ENCODE results near the gene GAPT. TPM values are rescaled to one million over a fixed set of nuclear protein-coding genes. Genes with fewer than 3 reads are reported as not detected.
"Not testable (repeated sequence)": the region's sequence is repeated elsewhere in the genome, so short reads cannot be mapped to it uniquely, and the experiment has no call there.

The GAPT gene
- polyA plus RNA-seq, 4 donors, result 0.93 to 1.4 (median 1.2) TPM

DNA sequence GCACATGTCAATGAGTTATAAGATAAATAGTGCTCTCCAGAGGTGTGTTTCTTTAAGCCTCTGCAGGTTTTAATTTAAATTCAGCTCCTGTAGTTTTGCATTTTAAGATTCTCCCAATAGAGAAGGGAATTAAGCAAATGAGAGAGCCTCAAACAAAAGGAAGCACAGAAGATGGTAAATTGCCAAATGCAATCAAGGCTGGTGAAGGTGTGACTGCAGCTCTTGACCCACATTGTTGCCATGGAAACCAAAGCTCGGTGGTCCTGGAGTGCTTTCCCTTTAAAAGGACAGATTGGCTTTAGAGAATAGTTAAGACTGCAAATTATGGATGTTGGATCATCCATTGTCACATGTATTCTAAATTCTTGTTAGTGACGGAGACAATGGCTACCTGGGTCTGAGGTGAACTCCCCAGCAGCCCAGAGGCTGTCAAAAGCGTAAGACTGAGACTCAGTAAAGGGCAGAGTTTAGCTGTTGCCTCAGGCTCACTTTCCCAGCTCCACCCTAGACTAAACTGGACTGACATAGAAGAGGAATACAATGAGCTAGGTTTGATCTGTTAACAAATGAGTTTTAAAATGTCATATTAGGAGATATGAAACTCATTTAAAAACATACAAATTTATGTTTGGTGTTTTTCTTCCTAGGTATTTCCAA lies 12.3 kb downstream of the GAPT start:
- no peak for DNase-seq (ENCODE audit: low read depth in 4 of 4, low spot score in 3 of 4)

DNA sequence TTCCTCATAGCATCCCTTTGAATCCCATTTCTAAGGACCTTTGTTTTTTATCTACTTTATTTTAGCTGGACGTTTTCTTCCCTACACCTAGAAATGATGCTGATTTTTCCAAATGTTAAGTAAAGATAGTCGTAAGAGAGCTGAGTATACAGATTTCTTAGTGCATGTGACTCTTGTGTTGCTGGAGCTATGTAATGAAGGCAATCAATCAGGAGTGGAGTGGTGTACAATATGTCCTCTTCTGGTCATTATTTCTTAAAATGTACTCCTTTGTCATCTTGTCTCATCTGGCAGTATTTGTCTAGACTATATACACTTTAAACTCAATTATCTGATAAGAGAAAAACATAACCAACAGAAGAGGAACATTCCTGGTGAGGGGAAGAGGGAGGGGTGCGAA lies 13.5 kb downstream of the GAPT start:
- no peak for DNase-seq (ENCODE audit: low read depth in 4 of 4, low spot score in 3 of 4)

DNA sequence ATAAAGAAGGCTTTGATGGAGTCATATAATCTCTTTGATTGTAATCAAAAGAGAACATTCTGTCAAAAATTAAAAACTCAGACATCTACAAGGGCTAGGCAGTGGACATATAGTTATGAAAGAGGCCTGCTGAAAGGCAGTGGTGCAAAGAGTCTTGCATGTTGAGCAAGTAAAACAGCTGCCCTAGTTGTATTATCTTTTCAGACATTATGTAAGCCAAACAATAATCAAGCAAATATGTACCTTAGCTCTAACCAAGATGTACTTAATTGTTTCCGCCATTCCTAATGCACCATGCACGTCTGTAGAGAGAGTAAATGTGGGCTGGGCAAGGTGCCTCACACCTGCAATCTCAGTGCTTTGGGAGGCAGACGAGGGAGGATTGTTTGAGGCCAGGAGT lies 14.3 kb downstream of the GAPT start:
- DNase-seq (ENCODE audit: low read depth in 4 of 4, low spot score in 3 of 4), result no peak

DNA sequence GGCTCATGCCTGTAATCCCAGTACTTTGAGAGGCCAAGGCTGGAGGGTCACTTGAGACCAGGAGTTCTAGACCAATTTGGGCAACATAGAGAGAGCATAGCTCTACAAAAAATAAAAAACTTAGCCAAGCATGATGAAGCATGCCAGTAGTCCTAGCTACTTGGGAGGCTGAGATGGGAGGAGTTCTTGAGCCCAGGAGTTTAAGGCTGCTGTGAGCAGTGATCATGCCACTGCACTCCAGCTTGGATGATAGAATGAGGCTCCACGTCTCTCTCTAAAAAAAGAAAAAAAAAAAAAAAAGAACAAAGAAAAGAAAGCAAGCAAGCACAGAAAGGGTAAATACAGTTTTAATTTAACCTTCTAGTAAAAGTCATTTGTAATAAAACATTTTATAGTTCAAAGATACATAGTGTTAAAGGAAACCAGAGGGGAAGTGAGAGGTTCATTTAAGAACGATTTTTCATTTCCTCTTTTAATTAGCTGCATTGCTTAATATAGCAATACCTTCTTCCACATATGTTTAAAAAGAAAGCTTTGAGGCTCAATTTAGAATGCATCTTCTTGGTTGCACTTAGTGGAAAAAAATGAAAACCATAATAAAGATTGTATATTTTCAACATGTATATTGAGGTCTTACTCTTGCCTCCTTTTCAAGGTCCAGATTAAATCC lies 14.9 kb downstream of the GAPT start:
- DNase-seq (ENCODE audit: low read depth in 4 of 4, low spot score in 3 of 4), result no peak

DNA sequence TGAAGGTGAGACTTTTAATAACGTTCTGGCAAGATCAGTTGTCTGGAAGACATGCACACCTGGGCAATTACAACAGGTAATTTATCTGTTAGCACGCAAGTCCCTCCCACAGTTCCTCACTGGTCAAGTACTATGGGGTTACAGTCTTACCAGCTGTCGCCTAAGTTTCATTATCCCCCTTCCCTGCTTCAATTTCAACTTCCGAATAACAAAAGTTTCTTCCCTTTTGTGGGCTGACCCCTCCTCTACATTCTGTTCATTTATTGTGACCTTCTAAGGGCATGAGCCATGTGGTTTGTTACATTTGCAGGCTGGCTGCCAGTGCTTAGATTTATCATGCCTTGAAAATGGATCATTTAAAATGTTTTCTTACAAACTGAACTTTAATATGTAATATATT lies 16.5 kb downstream of the GAPT start:
- DNase-seq (ENCODE audit: low read depth in 4 of 4, low spot score in 3 of 4), result no peak

DNA sequence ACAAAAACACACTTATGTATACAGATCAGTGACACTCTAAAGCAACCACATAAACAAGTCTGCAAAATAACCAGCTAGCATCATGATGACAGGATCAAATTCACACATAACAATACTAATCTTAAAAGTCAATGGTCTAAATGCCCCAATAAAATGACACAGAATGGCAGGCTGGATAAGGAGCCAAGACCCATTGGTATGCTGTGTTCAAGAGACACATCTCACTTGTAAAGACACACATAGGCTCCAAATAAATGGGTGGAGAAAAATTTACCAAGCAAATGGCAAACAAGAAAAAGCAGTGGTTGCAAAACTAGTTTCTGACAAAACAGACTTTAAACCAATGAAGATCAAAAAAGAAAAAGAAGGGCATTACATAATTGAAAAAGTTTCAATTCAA lies 26.0 kb downstream of the GAPT start:
- DNase-seq (ENCODE audit: low read depth in 4 of 4, low spot score in 3 of 4), result no peak

DNA sequence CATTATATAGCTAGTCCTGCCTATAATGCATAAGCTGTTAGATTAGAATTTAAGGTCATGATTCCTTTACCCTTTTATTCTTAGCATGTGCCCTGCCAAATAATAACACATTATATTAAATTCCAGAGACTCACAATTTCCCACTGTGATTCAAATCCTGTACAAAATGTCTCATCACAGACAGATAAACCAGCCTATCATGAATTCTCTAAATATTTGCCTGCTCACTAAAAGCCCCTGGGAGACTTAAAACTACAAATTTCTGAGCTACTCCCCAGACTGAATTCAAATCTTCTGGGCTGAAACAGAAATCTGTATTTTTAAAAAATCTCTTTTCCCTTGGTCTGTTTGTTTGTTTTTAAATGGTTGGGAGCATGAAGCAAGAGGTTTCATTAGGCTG lies 32.7 kb downstream of the GAPT start:
- no peak for DNase-seq (ENCODE audit: low read depth in 4 of 4, low spot score in 3 of 4)

DNA sequence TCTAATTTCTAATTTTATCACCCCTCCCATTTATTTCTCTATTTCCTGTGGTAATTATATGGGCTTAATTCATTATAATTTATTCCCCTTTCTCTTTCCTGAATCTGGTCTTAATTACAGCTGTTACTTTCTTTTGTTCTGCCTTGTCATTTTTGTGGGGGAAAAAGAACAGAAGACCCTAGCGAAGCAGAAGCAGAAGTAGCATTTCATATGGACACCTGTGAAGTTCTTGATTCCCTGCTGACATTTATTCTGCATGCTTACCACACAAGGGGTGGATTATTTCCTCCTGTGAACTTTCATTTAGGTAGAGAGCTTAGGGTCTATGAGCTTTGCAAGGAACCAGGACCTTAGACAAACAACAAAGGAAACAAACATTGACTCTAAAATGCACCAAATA lies 33.3 kb downstream of the GAPT start:
- no peak for DNase-seq (ENCODE audit: low read depth in 4 of 4, low spot score in 3 of 4)

DNA sequence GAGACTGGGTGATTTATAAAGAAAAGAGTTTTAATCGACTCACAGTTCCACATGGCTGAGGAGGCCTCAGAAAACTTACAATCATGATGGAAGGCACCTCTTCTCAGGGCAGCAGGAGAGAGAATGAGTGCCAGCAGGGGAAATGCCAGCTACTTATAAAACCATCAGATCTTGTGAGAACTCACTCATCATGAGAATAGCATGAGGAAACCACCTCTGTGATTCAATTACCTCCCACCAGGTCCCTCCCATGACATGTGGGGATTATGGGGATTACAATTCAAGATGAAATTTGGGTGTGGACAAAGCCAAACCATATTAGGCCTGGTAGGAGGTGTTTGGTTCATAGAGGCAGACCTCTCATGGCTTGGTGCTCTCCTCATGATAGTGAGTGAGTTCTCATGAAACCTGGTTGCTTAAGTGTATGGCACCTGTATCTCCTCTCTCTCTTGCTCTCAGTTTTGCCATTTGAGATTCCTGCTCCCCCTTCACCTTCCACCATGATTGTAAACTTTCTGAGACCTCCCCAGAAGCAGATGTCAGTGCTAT lies 39.8 kb downstream of the GAPT start:
- DNase-seq (ENCODE audit: low read depth in 4 of 4, low spot score in 3 of 4), result no peak

DNA sequence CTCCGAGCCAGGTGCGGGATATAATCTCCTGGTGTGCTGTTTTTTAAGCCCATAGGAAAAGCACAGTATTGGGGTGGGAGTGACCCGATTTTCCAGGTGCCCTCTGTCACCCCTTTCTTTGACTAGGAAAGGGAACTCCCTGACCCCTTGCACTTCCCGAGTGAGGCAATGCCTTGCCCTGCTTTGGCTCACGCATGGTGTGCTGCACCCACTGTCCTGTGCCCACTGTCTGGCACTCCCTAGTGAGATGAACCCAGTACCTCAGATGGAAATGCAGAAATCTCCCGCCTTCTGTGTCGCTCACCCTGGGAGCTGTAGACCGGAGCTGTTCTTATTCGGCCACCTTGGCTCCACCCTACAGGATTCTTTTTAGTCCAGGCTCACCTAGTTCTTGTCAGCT lies 50.7 kb downstream of the GAPT start:
- not testable (repeated sequence) for DNase-seq (ENCODE audit: low read depth in 4 of 4, low spot score in 3 of 4)

DNA sequence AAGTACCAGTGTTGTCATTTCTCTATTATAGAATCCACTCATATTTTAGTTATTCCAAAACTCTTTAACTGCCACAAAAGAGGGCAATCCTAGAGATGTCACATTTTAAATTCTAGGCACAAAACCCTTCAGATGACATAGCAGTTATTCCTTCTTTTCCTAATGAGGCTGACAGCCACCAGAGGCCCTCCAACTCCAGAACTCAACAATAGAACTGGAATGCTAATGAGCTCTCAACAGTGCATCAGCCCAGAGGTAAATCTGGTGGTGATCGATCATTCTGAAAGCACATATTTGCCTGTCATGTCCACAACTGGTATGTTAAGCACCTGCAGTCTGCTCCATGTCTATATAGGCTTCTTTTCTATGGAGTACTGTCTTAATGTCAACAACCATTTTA lies 51.5 kb downstream of the GAPT start:
- no peak for DNase-seq (ENCODE audit: low read depth in 4 of 4, low spot score in 3 of 4)

DNA sequence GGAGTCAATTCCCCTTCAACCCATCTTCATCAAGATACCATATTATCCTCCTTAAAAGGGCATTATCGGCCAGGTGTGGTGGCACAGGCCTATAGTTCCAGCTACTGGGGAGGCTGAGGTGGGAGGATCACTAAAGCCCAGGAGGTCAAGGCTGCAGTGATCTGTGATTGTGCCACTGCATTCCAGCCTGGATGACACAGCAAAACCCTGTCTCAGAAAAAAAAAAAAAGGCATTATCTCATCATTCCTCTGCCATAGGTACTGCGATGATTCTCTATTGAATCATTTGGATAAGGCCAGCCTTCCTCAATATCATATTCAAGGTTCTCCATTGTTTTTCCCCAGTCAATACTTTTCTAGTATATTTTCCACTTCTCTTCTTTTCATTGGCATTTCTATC lies 52.5 kb downstream of the GAPT start:
- no peak for DNase-seq (ENCODE audit: low read depth in 4 of 4, low spot score in 3 of 4)

DNA sequence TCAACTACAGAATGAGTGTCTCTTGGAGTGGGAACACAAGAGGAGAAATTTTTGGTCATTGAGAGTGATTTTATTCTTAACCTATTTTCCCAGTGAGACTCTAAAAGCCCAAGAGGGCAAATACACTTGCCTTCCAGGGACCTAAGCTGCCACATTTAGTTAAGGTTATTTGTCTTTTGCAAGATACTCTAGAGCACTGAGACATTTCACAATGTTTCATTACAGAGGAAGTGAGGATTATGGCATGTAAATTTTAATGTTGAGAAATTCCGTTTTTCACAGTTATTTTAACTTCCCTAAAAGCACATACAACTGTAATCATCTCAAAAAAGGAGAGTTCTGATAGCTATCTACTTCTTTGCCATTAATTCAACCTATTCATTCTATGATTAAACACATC lies 53.0 kb downstream of the GAPT start:
- no peak for DNase-seq (ENCODE audit: low read depth in 4 of 4, low spot score in 3 of 4)

DNA sequence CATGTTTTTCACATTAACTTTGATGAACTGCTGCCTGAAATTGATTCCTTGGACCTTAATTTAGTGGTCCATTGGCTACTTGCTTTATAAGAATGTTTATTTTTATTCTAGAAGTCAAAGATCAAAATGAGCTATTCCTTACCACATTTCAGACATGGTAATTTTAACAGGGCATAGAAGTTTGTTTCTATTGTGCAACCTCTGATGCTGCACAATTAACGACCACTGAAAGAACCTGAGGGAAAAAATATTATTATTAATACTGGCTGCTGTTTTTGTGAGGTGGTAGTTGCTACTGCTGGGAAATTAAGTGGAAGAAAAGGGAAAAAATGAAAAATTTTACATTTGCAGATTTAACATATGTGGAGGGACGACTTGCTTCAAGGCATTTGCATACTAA lies 53.7 kb downstream of the GAPT start:
- no peak for DNase-seq (ENCODE audit: low read depth in 4 of 4, low spot score in 3 of 4)

DNA sequence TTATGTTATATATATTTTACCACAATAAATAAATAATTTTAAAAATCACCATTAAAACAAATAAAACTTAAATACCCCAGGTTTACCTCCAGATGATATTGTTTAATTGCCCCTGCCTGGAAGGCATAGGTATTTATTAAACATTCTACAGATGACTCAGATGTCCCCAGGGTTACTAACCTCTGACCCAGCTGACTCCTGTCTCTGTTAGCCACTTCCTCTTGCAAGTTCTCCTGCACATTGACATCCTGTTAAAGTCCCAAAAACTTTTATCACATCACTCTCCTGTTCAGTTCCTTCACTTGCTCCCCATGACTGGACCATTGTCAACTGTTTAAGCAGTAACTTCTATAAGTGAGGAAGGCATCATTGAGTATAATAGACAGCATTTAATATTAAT lies 54.7 kb downstream of the GAPT start:
- no peak for DNase-seq (ENCODE audit: low read depth in 4 of 4, low spot score in 3 of 4)

Other genes starting within 250 kb of the GAPT start
- 100 to 1,000 TPM in 3 of 4 donors, 10 to 100 TPM in 1; 83.3 to 269 (median 163) TPM for gene PLK2, start 31.3 kb upstream of the GAPT start, polyA plus RNA-seq (ENCODE audit: insufficient read length in 4 of 4)
- 1 to 10 TPM; 1.1 to 2.3 (median 2.0) TPM for gene RAB3C, start 91.6 kb downstream of the GAPT start, polyA plus RNA-seq (ENCODE audit: insufficient read length in 4 of 4)

All from left renal pelvis (tissue), 4 donors.